ENCODE data around the gene PTPN20.

PTPN20 gene

GRCh38 chr10:47038881-47039561 is 127.8 kb downstream of the PTPN20 start:
- TF ChIP-seq CTCF (IDR thresholded peaks at IDR 0.05; ENCODE audit: low read depth, low read length) = no peak
- no peak for DNase-seq (ENCODE audit: low read depth, low spot score)
- in situ Hi-C loops (cut with HindIII; ENCODE audit: low sequenced_read_pairs) = no loop called here
- no peak overlapping the region for H3K4me3 ChIP-seq (ENCODE audit: low read depth, low read length)

GRCh38 chr10:47039562-47039913 is 128.3 kb downstream of the PTPN20 start:
- TF ChIP-seq CTCF (IDR thresholded peaks at IDR 0.05; ENCODE audit: low read depth, low read length) = no peak
- H3K4me3 ChIP-seq (ENCODE audit: low read depth, low read length) = no peak overlapping the region
- in situ Hi-C loops (cut with HindIII; ENCODE audit: low sequenced_read_pairs) = no loop called here
- no peak for DNase-seq (ENCODE audit: low read depth, low spot score)

- TF ChIP-seq CTCF (IDR thresholded peaks at IDR 0.05; ENCODE audit: low read depth, low read length) = no peak
- in situ Hi-C loops (cut with HindIII; ENCODE audit: low sequenced_read_pairs) = no loop called here
- H3K4me3 ChIP-seq (ENCODE audit: low read depth, low read length) = no peak overlapping the region
- DNase-seq (ENCODE audit: low read depth, low spot score) = no peak
Observed at GRCh38 chr10:47040041-47040491, 128.8 kb downstream of the PTPN20 start.

- H3K4me3 ChIP-seq (ENCODE audit: low read depth, low read length) = no peak overlapping the region
- in situ Hi-C loops (cut with HindIII; ENCODE audit: low sequenced_read_pairs) = no loop called here
- no peak for DNase-seq (ENCODE audit: low read depth, low spot score)
- TF ChIP-seq CTCF (IDR thresholded peaks at IDR 0.05; ENCODE audit: low read depth, low read length) = no peak
Observed at GRCh38 chr10:47040681-47041080, 129.5 kb downstream of the PTPN20 start.

GRCh38 chr10:47041396-47042198 is 130.4 kb downstream of the PTPN20 start:
- no peak for DNase-seq (ENCODE audit: low read depth, low spot score)
- in situ Hi-C loops (cut with HindIII; ENCODE audit: low sequenced_read_pairs) = no loop called here
- TF ChIP-seq CTCF (IDR thresholded peaks at IDR 0.05; ENCODE audit: low read depth, low read length) = no peak
- H3K4me3 ChIP-seq (ENCODE audit: low read depth, low read length) = no peak overlapping the region

- DNase-seq (ENCODE audit: low read depth, low spot score) = no peak
- in situ Hi-C loops (cut with HindIII; ENCODE audit: low sequenced_read_pairs) = no loop called here
- H3K4me3 ChIP-seq (ENCODE audit: low read depth, low read length) = no peak overlapping the region
- TF ChIP-seq CTCF (IDR thresholded peaks at IDR 0.05; ENCODE audit: low read depth, low read length) = no peak
Observed at GRCh38 chr10:47042199-47042473, 130.9 kb downstream of the PTPN20 start.

All from astrocyte of the spinal cord (primary cell).